Astrocyte of the hippocampus (primary cell): ENCODE data around the gene PSD2.
"Not testable (repeated sequence)": the region's sequence is repeated elsewhere in the genome, so short reads cannot be mapped to it uniquely, and the experiment has no call there.

Experiments used
- DNase-seq: peaks from one replicate; pipeline ENCODE4 v3.0.0; 2011; ENCODE audit warnings: low read depth, low spot score

PSD2 gene

GRCh38 chr5:139789116-139789844, 6.3 kb upstream of the PSD2 start:
- no peak for DNase-seq

DNA sequence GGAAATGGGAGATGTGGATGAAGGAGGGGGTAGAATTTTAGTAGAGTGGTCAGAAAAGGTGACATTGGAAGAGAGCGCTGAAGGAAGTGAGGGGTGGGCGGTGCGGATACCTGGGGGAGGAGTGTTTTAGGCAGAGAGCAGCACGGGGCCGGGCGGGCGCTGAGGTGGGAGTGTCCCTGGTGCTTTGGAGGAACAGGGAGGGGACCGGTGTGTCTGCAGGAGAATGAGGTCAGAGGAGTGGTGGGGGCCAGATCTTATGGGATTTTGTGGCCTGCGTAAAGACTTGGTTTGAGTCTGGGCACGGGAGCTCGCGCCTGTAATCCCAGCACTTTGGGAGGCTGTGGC, 5.8 kb upstream of the PSD2 start:
- DNase-seq = no peak

- no peak for DNase-seq
Observed at GRCh38 chr5:139792218-139792617, 3.4 kb upstream of the PSD2 start.

DNA sequence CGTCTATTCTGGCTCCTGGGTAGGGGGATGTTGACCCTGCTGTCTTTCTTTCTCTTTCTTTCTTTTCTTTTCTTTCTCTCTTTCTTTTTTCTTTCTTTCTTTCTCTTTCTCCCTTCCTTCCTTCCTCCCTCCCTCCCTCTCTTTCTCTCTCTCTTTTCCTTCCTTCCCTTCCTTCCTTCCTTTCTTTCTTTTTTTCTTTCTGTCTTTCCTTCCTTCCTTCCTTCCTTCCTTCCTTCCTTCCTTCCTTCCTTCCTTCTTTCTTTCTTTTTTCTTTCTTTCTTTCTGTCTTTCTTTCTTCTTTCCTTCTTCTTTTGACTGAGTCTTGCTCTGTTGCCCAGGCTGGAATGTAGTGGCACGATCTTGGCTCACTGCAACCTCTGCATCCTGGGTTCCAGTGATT, 3.0 kb upstream of the PSD2 start:
- DNase-seq = not testable (repeated sequence)

GRCh38 chr5:139794067-139794846, 1.4 kb upstream of the PSD2 start:
- no peak for DNase-seq

GRCh38 chr5:139796061-139796806, 626 bp downstream of the PSD2 start:
- DNase-seq = peak; percentile 18

GRCh38 chr5:139797335-139797734, 1.7 kb downstream of the PSD2 start:
- no peak for DNase-seq

DNA sequence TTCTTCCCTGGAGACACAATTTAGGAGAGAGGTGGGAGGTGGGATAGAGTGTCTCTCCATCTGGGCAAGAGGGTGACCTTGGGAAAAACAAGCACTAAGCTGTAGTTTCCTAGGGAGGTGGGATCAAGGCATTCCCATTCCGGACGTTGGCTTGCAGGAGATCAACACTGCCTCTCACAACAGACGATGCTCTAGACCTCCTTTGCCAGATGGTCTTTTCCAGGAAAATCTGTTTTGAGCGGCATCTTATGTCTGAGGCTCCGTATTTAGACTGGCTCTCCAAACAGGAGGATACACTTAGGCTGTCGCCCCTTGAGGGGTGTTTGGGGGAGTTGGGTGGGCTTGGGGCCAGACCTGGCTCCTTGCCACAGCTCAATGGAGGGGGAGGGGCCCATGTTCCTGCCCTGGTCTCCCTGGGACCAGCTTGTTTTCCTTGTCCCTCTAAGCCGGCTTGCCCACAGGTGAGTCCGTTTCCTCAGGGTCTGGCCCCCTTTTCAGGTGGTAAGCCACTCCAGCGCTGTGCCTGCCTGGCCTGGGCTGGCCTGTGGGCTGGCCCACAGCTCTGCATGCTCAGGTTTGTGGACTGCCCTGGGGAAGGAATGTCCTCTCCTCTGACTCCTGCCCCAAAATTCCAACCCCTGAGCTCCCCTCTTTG, 2.4 kb downstream of the PSD2 start:
- no peak for DNase-seq

- no peak for DNase-seq
Observed at GRCh38 chr5:139798883-139799282, 3.3 kb downstream of the PSD2 start.

DNA sequence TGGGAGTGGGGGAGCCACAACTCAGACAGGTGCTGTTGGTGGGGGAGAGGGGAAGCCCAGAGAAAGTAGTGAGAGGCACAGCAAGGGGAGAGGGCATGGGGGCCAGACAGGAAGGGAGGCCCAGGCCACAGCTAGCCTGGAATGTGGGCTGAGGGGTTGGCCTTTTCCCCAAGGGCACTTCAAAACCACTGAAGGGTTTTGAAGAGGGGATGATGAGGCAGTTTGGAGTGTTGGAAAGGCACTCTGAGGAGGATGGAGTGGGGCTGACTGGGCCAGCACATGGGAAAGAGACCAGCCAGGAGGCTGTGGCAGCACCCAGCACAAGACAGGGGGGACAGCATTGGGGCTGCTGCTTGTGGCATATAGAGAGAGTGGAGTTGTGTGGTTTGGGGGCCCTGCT, 3.8 kb downstream of the PSD2 start:
- peak; percentile 23 for DNase-seq

- DNase-seq = no peak
Observed at GRCh38 chr5:139803978-139804377, 8.4 kb downstream of the PSD2 start.

DNA sequence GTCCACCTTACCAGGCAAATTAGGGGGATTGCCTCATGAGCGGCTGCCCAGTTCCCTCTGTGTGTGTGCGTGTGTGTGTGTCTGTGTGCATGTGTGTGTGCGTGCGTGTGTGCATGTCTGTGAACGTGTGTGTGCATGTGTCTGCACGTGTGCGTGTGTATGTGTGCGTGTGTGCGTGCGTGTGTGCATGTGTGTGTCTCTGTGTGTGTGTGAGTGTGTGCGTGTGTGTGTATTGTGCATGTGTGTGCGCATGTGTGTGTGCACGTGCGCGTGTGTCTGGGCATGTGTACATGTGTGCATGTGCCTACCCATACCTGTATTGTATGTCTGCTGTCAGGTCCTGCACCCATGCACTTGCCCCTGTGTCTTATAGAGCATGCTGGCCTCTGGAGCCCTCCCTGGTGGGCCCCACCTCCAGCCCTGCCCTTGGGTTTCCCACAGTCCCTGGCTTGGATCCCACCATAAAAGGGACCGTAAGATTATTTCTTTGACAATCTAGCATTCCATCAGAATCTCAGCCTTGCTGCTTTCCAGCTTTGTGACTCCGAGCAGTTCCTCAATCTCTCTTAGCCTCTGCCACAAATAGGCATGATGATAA, 9.3 kb downstream of the PSD2 start:
- DNase-seq = no peak

GRCh38 chr5:139805545-139805944, 9.9 kb downstream of the PSD2 start:
- DNase-seq = no peak

GRCh38 chr5:139806111-139806510, 10.5 kb downstream of the PSD2 start:
- no peak for DNase-seq

DNA sequence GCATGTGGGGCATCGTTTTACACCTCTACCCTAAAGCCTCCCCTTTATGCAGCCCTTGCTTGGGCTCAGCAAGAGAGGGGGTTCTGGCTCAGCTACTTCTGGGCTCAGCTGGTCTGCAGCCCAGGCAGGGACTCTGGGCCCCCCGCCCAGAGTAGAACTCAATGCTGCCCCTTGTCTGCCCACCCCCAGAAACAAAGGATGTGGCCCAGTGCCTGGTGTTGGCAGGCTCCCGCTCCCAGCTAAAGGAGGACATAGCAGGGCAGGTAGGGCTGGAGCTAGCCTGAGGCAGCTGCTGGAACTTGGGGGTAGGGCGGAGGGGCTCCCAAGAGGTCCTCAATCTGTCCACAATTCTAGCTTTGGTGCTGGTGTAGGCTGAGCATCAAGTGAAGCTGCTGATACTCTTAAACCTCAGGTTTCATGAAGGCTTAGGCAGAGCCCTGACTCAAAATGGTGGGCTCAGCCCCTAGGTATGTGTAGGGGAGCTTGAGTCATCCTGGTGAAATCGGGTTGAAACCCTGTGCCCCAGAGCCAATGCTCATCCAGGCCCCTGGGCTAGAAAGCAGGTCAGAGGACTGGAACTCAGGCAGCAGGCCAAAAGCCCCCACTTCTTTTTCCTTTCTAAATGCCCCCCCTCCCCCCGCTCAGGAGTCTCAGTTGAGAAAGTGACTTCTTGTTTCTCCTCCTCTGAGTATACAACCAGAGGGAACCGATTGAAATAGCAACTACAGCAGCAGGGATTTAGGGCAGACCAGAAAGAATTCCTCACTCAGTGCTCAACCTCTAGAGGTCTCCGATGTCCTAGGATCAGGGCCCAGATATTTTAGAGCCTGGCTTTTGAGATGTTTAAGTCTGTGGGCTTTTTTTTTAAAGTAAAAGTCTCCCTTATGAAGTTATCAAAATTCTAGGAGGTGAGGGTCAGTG, 11.4 kb downstream of the PSD2 start:
- DNase-seq = no peak

- no peak for DNase-seq
Observed at GRCh38 chr5:139807647-139808030, 12.0 kb downstream of the PSD2 start.

GRCh38 chr5:139808481-139809330, 13.1 kb downstream of the PSD2 start:
- DNase-seq = peak; percentile 74

- no peak for DNase-seq
Observed at GRCh38 chr5:139809331-139809810, 13.8 kb downstream of the PSD2 start.
